Fibroblast of mammary gland (primary cell): ENCODE results near the gene SEMA7A.
A peak's percentile ranks its signal among the peaks of the same experiment; 100 is the strongest.

Experiments
- DNase-seq: peaks from one replicate; pipeline ENCODE4 v3.0.0-alpha.2; 2010; ENCODE audit warnings: low read depth
- H3K4me3 ChIP-seq: 2 replicates; pipeline ENCODE4 v1.5.1; 2011; ENCODE audit warnings: low read depth, mild to moderate bottlenecking, low read length, moderate library complexity; ENCODE audit not compliant: control insufficient read depth
- CTCF ChIP-seq: conservative IDR thresholded peaks from 2 replicates; pipeline ENCODE4 v1.5.1; 2011; ENCODE audit warnings: low read depth, low read length, inconsistent platforms; ENCODE audit not compliant: control insufficient read depth, insufficient read depth

Gene SEMA7A

GRCh38 chr15:74378848-74379247 lies 54.9 kb downstream of the SEMA7A start:
- TF ChIP-seq CTCF = no peak
- no peak overlapping the region for H3K4me3 ChIP-seq
- no peak for DNase-seq

DNA sequence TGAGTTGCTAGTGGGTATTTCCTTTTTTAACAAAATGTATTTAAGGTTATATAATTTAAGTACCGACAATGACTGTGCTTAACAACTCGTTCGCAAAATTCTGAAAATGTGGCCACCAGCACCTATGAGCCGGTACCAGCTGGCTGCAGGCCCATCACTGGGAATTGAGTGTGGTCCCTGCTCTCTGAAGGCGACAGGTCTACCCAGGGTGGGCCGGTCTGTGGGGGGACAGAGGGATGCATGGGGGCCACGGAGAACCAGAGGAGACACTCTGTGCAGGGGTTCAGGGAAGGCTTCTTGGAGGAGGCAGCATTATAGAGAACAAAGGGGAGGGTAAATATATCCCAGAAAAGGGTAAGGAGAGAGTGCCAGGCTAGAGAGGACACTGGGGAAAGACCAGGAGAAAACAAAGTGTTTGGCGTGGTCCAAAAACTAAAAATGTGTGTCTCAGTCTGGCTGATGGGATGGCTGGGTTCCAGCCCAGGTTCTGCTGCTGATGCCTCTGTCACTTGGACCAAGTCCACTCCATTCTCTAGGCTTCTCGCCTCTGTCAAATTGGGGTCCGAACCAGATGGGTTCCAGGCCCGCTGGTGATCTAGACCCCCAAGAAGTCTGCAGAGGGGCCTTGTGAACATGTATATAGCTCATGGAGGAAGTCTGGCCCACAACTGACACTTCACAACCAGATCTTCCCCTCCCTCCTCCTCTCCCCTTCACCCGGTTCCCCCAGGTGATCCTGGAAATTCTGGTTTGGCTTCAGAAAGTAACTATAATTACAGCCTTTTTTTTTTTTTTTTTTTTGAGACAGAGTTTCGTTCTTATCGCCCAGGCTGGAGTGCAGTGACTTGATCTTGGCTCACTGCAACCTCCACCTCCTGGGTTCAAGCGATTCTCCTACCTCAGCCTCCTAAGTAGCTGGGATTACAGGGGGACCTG lies 55.7 kb downstream of the SEMA7A start:
- H3K4me3 ChIP-seq = no peak overlapping the region
- TF ChIP-seq CTCF = no peak
- no peak for DNase-seq

DNA sequence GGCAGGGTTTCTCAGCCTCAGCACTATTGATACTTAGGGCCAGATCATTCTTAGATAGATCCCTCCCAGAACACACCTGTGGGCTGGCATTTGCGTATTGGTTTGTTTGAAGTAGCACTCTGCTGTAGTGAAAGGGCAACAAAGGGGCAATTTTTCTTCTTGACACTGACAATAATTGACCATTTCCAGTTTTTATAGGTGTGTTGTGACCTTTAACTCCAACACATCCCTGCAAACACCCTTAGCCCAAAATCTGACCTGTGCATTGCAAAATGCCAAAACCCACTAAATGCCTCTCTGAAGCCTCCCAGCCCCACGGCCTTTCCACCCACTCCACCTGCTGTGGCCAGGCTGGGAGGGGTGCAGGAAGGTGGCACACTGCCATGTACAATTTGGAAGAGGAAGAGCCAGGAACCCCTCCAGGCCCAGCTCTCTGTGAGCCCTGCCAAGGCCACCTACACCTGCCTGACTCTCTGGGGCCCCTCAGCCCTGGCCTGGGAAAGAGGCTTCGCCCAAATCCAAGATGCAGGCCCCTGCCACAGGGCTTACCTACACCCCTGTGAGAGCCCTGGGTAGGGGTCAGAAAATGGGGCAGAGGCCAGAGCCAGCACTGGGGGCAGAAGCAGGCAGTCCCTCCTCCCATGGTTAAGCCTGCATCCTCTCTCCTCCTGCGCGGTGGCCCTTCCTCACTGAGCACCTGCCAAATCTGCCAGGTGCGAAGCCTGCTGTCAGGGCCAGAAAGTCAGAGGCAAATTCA lies 56.8 kb downstream of the SEMA7A start:
- no peak overlapping the region for H3K4me3 ChIP-seq
- TF ChIP-seq CTCF = no peak
- DNase-seq = no peak

DNA sequence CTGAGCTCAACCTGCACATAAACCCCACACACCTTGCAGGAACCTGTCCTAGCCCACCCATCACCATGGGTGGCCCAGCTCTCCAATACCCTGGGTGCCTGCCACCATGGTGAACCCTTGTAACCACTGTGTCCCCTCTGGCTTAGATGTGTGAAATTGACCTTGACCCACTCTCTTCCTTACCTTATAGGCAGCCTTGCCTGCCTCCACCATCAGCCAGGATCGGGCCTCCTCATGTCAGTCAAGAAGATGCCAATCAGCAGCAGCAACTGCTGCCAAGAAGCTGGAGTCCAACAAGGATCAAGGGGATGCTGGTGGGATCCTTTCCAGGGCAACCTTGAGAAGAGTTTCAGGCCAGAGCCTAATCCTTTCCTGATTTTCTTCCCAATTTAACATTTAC lies 57.5 kb downstream of the SEMA7A start:
- no peak overlapping the region for H3K4me3 ChIP-seq
- no peak for TF ChIP-seq CTCF
- no peak for DNase-seq

DNA sequence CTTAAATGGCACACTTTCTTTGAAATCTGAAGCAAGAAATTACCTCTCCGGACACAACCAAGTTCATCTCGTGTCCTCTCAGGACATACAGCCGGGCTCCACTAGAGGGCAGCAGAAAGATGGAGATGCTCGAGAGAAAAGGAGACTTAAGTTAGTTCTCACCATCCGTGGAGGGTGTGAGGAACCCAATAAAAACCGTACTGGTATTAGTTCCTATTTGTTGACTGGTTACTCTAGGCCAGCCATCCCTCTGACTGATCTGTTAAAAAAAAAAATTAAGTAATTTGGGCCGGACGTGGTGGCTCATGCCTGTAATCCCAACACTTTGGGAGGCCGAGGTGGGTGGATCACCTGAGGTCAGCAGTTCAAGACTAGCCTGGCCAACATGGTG lies 58.5 kb downstream of the SEMA7A start:
- peak; percentile 94 for TF ChIP-seq CTCF
- no peak overlapping the region for H3K4me3 ChIP-seq
- DNase-seq = peak; percentile 79

GRCh38 chr15:74374648-74375302 lies 59.0 kb downstream of the SEMA7A start:
- TF ChIP-seq CTCF = no peak
- peak overlapping the region; percentile 6 for H3K4me3 ChIP-seq
- DNase-seq = no peak
